ENCODE results near the gene SPINK9. TPM values are rescaled to one million over a fixed set of nuclear protein-coding genes. Genes with fewer than 3 reads are reported as not detected.

The SPINK9 gene
- total RNA-seq, 1 donor from 2014 or later = not detected

DNA sequence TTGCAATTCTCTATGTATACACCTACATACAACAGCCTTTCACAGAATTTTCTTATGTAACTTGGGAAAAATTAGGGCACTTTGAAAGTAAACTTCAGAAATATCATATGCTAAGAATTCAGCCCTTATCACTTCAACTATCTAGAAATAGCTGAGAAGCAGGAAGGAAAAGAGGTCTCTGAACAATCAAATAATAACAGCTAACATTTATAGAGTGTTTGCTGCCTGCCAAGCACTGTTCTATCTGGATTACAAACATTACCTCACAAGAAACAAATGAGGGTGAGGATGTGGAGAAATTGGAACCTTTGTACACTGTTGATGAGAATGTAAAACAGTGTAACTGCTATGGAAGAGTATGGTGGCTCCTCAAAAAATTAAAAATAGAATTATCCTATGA lies 44.0 kb downstream of the SPINK9 start:
- DNase-seq (ENCODE audit: low read depth) = no peak
- TF ChIP-seq, protein P1, sequence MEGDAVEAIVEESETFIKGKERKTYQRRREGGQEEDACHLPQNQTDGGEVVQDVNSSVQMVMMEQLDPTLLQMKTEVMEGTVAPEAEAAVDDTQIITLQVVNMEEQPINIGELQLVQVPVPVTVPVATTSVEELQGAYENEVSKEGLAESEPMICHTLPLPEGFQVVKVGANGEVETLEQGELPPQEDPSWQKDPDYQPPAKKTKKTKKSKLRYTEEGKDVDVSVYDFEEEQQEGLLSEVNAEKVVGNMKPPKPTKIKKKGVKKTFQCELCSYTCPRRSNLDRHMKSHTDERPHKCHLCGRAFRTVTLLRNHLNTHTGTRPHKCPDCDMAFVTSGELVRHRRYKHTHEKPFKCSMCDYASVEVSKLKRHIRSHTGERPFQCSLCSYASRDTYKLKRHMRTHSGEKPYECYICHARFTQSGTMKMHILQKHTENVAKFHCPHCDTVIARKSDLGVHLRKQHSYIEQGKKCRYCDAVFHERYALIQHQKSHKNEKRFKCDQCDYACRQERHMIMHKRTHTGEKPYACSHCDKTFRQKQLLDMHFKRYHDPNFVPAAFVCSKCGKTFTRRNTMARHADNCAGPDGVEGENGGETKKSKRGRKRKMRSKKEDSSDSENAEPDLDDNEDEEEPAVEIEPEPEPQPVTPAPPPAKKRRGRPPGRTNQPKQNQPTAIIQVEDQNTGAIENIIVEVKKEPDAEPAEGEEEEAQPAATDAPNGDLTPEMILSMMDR (conservative IDR thresholded peaks at IDR 0.05; ENCODE audit: low read depth, low read length) = no peak
- H3K4me3 ChIP-seq (ENCODE audit: low read depth, low read length) = no peak overlapping the region

DNA sequence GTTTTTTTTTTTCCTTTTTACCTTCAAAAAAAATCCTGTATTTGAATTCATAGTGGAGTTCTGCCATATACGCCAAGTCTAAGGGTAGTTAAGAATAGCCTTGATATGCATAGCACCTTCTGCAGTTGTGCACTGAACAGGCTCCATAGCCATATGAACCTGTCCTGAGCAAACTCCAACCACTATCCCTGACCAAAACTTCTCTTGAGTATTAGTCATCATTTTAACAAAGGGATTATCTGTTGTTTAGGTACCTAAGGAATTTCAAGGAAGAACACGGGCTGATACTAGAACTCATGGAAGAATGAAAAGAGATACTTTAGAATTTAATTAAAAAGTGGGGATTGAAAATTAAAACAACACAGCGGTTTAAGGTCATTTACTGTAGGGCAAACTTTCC lies 46.5 kb downstream of the SPINK9 start:
- TF ChIP-seq, protein P1 (conservative IDR thresholded peaks at IDR 0.05; ENCODE audit: low read depth, low read length) = no peak
- no peak for DNase-seq (ENCODE audit: low read depth)
- H3K4me3 ChIP-seq (ENCODE audit: low read depth, low read length) = no peak overlapping the region

DNA sequence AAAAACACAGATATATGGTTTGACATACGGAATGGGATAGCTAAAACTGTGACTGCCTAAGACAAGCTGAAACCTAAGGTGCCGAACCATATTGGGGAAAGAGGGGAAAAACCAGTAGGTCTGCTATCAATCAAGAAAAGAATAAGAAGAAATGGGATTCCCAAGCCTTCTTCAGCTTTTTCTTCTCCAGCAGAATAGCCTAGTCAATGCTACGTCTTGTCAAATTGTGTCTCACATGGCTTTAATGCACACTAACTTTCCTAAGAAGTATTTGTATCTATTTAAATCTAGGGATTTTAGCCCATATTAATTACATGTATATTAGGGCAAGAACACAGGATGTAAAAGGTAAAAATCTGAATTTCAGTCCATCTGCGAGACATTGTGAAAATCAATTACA lies 47.6 kb downstream of the SPINK9 start:
- TF ChIP-seq, protein P1 (conservative IDR thresholded peaks at IDR 0.05; ENCODE audit: low read depth, low read length) = no peak
- H3K4me3 ChIP-seq (ENCODE audit: low read depth, low read length) = peak overlapping the region; percentile 90
- no peak for DNase-seq (ENCODE audit: low read depth)

DNA sequence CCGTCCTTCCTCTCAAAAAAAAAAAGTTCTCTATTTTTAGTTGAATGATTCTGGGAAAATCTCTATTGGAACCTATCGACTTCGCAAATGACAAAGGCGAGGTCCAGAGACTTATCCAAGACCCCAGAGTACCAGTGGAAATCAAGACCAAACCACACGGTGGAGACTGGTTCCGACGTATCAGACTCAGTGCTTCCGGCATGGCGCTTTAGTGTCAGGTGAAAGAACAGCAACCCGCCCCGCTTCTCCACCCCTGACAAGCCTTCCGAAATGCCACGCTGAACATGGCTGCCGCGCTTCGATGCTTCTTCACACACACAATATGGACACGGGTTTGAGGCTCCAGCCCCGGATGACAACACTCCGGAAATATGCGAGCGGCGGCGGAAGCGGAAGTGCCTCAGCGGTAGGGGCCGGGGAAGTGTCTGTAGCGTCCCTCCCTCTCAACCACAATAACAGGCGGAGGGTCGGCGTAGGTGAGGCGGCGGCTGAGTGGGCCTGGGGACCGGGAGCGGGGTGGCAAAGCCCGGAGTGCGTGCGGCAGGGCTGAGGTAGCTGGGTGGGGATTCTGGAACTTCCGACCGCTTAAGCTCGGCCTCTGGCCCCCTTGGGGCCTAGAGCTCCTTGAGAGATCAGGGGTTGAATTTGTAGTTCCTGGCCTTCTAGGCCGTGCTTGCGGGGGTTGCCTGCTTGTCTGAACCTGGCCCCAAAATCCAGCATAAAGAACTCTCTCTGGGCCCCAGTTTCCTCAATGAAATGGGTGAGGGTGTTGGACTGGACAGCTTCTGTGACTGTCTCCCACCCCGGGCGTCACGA lies 48.4 kb downstream of the SPINK9 start, which contains the start of gene FBXO38:
Gene FBXO38, plus strand, starts transcription at position 395 of the 816 bp plus-strand sequence. CDS start 10,819 bp downstream, outside the sequence.
- TF ChIP-seq, protein P1 (conservative IDR thresholded peaks at IDR 0.05; ENCODE audit: low read depth, low read length) = peak; percentile 19
- peak; percentile 81 for DNase-seq (ENCODE audit: low read depth)
- H3K4me3 ChIP-seq (ENCODE audit: low read depth, low read length) = peak within 1 kb of the TSS; percentile 90

DNA sequence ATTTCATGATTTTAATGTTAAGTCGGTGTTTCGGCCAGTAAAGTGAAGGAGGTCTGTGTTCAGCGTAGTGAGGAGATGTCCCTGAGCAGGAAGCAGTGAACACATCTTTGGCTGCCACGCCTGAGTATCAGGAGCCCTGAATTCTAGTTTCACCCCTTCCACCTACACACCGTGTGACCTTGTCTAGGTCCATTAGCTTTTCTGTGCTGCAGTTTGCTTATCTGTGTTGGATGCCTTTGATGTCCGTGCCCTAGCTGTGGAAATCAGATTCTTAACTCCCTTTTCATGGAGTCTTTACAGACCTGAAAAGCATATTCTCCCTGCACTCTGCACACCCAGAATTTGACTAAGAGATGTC lies 49.0 kb downstream of the SPINK9 start:
- TF ChIP-seq, protein P1 (conservative IDR thresholded peaks at IDR 0.05; ENCODE audit: low read depth, low read length) = no peak
- H3K4me3 ChIP-seq (ENCODE audit: low read depth, low read length) = peak overlapping the region; percentile 90
- no peak for DNase-seq (ENCODE audit: low read depth)

DNA sequence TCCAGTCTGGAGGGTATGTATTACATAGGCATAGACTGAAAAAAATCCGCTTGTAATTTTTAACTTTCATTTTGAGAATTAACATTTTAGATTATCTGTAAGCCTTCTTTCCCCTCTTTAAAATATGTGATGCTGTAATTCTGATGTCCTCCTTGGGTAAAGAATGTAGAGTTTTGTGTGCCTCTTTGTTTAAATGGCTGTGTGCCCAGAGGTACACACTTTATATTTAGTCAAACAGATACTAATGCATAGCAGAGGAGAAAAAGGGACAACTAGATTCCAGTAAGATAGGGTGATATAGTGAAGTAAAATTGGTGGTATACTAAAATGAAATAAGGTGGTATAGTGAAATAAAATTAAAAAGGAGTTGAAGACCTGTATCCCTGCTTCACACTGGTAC lies 49.7 kb downstream of the SPINK9 start:
- TF ChIP-seq, protein P1 (conservative IDR thresholded peaks at IDR 0.05; ENCODE audit: low read depth, low read length) = no peak
- peak overlapping the region; percentile 90 for H3K4me3 ChIP-seq (ENCODE audit: low read depth, low read length)

DNA sequence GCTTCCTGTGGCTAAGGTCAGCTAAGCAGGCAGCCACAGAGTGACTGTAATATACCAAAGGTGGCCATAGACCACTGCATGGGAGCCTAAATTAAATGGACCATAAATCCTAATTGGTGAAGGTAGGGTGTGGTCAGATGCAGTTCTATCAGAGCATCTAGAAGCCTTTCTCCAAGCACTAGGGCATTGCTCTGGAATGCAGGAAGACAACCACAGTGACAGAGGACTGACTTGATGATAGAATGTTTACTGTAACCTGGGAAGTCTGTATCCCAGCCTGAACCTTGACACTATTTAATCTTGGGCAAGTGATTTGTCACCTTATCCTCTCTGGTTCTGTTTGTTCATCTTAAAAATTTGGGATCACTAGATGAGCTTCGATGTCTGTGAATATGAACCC lies 50.7 kb downstream of the SPINK9 start:
- no peak overlapping the region for H3K4me3 ChIP-seq (ENCODE audit: low read depth, low read length)
- TF ChIP-seq, protein P1 (conservative IDR thresholded peaks at IDR 0.05; ENCODE audit: low read depth, low read length) = no peak
- DNase-seq (ENCODE audit: low read depth) = no peak

More for the DNA sequence above, 49.7 kb downstream of the SPINK9 start:
- DNase-seq (ENCODE audit: low read depth) = no peak

All from epithelial cell of proximal tubule (primary cell).